GM19463 (cell line): ENCODE data around the gene TSC2.

Experiments
- ATAC-seq: cut with Tn5 transposase; IDR thresholded peaks from one replicate; pipeline ENCODE4 v1.9.1; 2021; ENCODE audit warnings: mild to moderate bottlenecking, moderate library complexity; ENCODE audit not compliant: unreplicated experiment

The TSC2 gene

GRCh38 chr16:2042171-2042985 is 5.4 kb upstream of the TSC2 start:
- no peak for ATAC-seq

- no peak for ATAC-seq
Observed at GRCh38 chr16:2042986-2043666, 4.7 kb upstream of the TSC2 start.

- no peak for ATAC-seq
Observed at GRCh38 chr16:2043667-2044451, 3.9 kb upstream of the TSC2 start.

- no peak for ATAC-seq
Observed at GRCh38 chr16:2044541-2044940, 3.2 kb upstream of the TSC2 start.

GRCh38 chr16:2045965-2046892 is 1.6 kb upstream of the TSC2 start:
- no peak for ATAC-seq

GRCh38 chr16:2046893-2047329 is 874 bp upstream of the TSC2 start:
- no peak for ATAC-seq

- ATAC-seq: no peak
Observed at GRCh38 chr16:2048116-2048543, 345 bp downstream of the TSC2 start.

- no peak for ATAC-seq
Observed at GRCh38 chr16:2053211-2053610, 5.4 kb downstream of the TSC2 start.

- no peak for ATAC-seq
Observed at GRCh38 chr16:2053897-2054296, 6.1 kb downstream of the TSC2 start.

GRCh38 chr16:2054543-2055245 is 6.9 kb downstream of the TSC2 start:
- ATAC-seq: no peak

GRCh38 chr16:2056077-2056476 is 8.3 kb downstream of the TSC2 start:
- ATAC-seq: no peak

- ATAC-seq: no peak
Observed at GRCh38 chr16:2056681-2057407, 9.1 kb downstream of the TSC2 start.

- ATAC-seq: no peak
Observed at GRCh38 chr16:2057438-2057837, 9.7 kb downstream of the TSC2 start.

- ATAC-seq: no peak
Observed at GRCh38 chr16:2058420-2058819, 10.6 kb downstream of the TSC2 start.

GRCh38 chr16:2058872-2059271 is 11.1 kb downstream of the TSC2 start:
- no peak for ATAC-seq

- ATAC-seq: no peak
Observed at GRCh38 chr16:2060346-2060745, 12.6 kb downstream of the TSC2 start.

GRCh38 chr16:2061023-2061422 is 13.2 kb downstream of the TSC2 start:
- ATAC-seq: no peak

- ATAC-seq: no peak
Observed at GRCh38 chr16:2061526-2061925, 13.7 kb downstream of the TSC2 start.

- no peak for ATAC-seq
Observed at GRCh38 chr16:2062801-2063200, 15.0 kb downstream of the TSC2 start.
